ENCODE results near the gene BEGAIN. TPM values are rescaled to one million over a fixed set of nuclear protein-coding genes. Genes with fewer than 3 reads are reported as not detected.
A peak's percentile ranks its signal among the peaks of the same experiment; 100 is the strongest.

BEGAIN gene
- total and polyA plus RNA-seq, 8 donors: 0.31 to 1.1 (median 0.83) TPM; not detected in 4

DNA sequence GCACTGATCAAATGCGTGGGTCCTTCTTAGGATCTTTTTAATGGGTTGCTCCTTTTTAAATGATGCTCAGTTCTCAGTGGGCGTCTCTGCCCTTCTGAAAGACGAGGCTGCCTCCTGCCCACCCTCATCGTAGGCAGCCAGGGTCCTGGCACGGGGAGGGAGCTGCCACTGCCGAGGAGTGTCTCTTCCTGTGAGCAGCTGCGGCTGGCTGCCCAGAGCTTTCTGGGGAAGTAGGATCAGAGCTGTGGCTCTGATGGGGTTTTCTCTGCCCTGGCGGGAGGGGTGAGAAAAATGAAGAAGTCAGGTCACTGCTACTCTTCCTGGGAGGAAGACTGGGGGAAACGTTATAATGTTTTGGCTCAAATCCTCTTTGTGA, 31.1 kb upstream of the BEGAIN start:
- H3K4me1 ChIP-seq: peaks cover 0 to 18% (median 17%) of the 10 kb centered on the region in 4 donors
- H3K9me3 ChIP-seq: no peaks in the 10 kb centered on the region
- H3K4me3 ChIP-seq: no peak overlapping the region
- TF ChIP-seq CTCF (IDR thresholded peaks at IDR 0.05): no peak
- no peak for TF ChIP-seq POLR2AphosphoS5 (IDR thresholded peaks at IDR 0.05)
- no peak for TF ChIP-seq POLR2A (IDR thresholded peaks at IDR 0.05)
- TF ChIP-seq EP300 (IDR thresholded peaks at IDR 0.05): no peak
- peaks cover 0 to 42% (median 0%) of the 10 kb centered on the region in 3 donors for H3K27me3 ChIP-seq
- peak in 1 of 2 donors; percentile 36 for DNase-seq
- H3K27ac ChIP-seq: no peak overlapping the region
- intact Hi-C loops (cut with DNase I; ENCODE audit: low total_unique reads): no loop called here
- WGBS, 5 donors: 20 to 41% (median 38%) methylated on average over 9 of the region's 9 CpGs
- H3K36me3 ChIP-seq: no peaks in the 10 kb centered on the region

DNA sequence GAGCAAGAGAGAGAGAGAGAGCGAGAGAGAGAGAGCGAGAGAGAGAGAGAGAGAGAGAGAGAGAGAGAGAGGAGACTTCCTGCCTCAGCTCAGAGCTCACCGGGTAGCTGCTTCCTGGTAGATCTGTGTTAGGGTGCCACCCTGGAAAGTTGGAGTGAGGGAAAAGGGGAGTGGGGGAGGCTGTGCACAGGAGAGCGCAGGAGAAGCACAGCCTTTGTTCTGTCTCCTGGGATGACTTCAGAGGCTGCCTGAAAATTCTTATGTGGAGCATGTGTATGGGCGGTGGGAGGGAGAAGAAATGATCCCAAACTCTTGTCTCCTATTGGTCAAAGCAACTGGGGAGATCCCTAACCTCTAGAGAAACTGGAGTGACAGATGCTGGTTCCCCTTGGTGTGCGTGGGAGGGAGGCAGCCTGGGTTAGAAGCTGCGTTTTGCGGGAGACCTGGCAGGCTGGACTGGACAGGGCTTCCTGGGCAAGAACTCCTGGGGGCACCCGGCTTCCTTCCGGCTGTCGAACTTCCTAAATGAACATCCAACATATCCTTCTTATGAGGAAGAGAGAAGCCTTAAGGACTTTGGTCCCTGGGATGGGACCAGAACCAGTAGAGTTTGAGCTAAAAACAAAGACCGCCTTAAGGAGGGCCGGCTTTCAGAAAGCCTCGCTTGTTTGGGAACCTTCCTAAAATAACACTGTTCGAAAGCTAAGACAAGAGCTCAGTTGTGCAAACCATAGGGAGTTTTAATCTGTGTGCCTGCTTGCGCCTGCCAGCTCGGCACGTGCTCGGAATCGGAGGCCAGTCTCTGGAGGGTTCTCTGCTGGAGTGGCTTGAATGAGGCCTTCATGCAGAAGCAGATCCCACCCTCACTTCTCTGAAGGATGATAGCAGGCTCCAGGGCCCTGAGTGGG, 30.4 kb upstream of the BEGAIN start:
- H3K4me1 ChIP-seq: peaks cover 0 to 18% (median 17%) of the 10 kb centered on the region in 4 donors
- 50 to 59% (median 56%) methylated on average over 20 of the region's 20 CpGs for WGBS, 5 donors
- no peak overlapping the region for H3K27ac ChIP-seq
- H3K4me3 ChIP-seq: no peak overlapping the region
- H3K9me3 ChIP-seq: no peaks in the 10 kb centered on the region
- peak in 1 of 2 donors; percentile 72 for DNase-seq
- H3K36me3 ChIP-seq: no peaks in the 10 kb centered on the region
- peaks cover 0 to 40% (median 0%) of the 10 kb centered on the region in 3 donors for H3K27me3 ChIP-seq
- no peak for TF ChIP-seq EP300 (IDR thresholded peaks at IDR 0.05)
- no peak for TF ChIP-seq POLR2AphosphoS5 (IDR thresholded peaks at IDR 0.05)
- TF ChIP-seq POLR2A (IDR thresholded peaks at IDR 0.05): no peak
- no peak for TF ChIP-seq CTCF (IDR thresholded peaks at IDR 0.05)
- intact Hi-C loops (cut with DNase I; ENCODE audit: low total_unique reads): no loop called here

- Histone ChIP-seq H3K4me3 (no peak overlapping the region), H3K36me3 (no peaks in the 10 kb centered on the region), H3K9me3 (no peaks in the 10 kb centered on the region), H3K27me3 (peaks cover 0 to 34% (median 0%) of the 10 kb centered on the region in 3 donors), H3K27ac (no peak overlapping the region), H3K4me1 (peaks cover 0 to 18% (median 17%) of the 10 kb centered on the region in 4 donors)
- intact Hi-C loops (cut with DNase I; ENCODE audit: low total_unique reads): no loop called here
- 50 to 56% (median 51%) methylated on average over 8 to 10 of the region's 10 CpGs for WGBS, 5 donors
- no peak for DNase-seq
- no peak for TF ChIP-seq EP300 (IDR thresholded peaks at IDR 0.05)
- no peak for TF ChIP-seq CTCF (IDR thresholded peaks at IDR 0.05)
- no peak for TF ChIP-seq POLR2AphosphoS5 (IDR thresholded peaks at IDR 0.05)
- no peak for TF ChIP-seq POLR2A (IDR thresholded peaks at IDR 0.05)
Observed at GRCh38 chr14:100616854-100617409, 29.7 kb upstream of the BEGAIN start.

- intact Hi-C loops (cut with DNase I; ENCODE audit: low total_unique reads): no loop called here
- no peak for TF ChIP-seq POLR2AphosphoS5 (IDR thresholded peaks at IDR 0.05)
- no peak for TF ChIP-seq POLR2A (IDR thresholded peaks at IDR 0.05)
- no peak for TF ChIP-seq EP300 (IDR thresholded peaks at IDR 0.05)
- no peak for TF ChIP-seq CTCF (IDR thresholded peaks at IDR 0.05)
- DNase-seq: no peak
- no peaks in the 10 kb centered on the region for H3K9me3 ChIP-seq
- H3K27me3 ChIP-seq: peaks cover 0 to 35% (median 0%) of the 10 kb centered on the region in 3 donors
- peaks cover 0 to 18% (median 17%) of the 10 kb centered on the region in 4 donors for H3K4me1 ChIP-seq
- 87 to 93% (median 90%) methylated on average over 24 to 25 of the region's 25 CpGs for WGBS, 5 donors
- no peaks in the 10 kb centered on the region for H3K36me3 ChIP-seq
- no peak overlapping the region for H3K27ac ChIP-seq
- H3K4me3 ChIP-seq: no peak overlapping the region
Observed at GRCh38 chr14:100615736-100616695, 28.8 kb upstream of the BEGAIN start.
